ENCODE measurements around the gene KRTAP10-3.

- TF ChIP-seq CTCF (IDR thresholded peaks at IDR 0.05): no peak
- no peak for TF ChIP-seq POLR2AphosphoS5 (IDR thresholded peaks at IDR 0.05; ENCODE audit: low read depth, low read length)
- TF ChIP-seq, protein P1, sequence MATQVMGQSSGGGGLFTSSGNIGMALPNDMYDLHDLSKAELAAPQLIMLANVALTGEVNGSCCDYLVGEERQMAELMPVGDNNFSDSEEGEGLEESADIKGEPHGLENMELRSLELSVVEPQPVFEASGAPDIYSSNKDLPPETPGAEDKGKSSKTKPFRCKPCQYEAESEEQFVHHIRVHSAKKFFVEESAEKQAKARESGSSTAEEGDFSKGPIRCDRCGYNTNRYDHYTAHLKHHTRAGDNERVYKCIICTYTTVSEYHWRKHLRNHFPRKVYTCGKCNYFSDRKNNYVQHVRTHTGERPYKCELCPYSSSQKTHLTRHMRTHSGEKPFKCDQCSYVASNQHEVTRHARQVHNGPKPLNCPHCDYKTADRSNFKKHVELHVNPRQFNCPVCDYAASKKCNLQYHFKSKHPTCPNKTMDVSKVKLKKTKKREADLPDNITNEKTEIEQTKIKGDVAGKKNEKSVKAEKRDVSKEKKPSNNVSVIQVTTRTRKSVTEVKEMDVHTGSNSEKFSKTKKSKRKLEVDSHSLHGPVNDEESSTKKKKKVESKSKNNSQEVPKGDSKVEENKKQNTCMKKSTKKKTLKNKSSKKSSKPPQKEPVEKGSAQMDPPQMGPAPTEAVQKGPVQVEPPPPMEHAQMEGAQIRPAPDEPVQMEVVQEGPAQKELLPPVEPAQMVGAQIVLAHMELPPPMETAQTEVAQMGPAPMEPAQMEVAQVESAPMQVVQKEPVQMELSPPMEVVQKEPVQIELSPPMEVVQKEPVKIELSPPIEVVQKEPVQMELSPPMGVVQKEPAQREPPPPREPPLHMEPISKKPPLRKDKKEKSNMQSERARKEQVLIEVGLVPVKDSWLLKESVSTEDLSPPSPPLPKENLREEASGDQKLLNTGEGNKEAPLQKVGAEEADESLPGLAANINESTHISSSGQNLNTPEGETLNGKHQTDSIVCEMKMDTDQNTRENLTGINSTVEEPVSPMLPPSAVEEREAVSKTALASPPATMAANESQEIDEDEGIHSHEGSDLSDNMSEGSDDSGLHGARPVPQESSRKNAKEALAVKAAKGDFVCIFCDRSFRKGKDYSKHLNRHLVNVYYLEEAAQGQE (IDR thresholded peaks at IDR 0.05; ENCODE audit: insufficient read depth in 1 of 2, low read depth in 2 of 2, low read length in 1 of 2): no peak
- TF ChIP-seq TCF7L2 (IDR thresholded peaks at IDR 0.05; ENCODE audit: low read depth, low read length): no peak
These were observed 39.5 kb upstream of the KRTAP10-3 start for GRCh38 chr21:44598061-44598460.
